T-helper 2 cell (primary cell): Measurements from ENCODE around the gene DRICH1.
"Not testable (repeated sequence)": the region's sequence is repeated elsewhere in the genome, so short reads cannot be mapped to it uniquely, and the experiment has no call there.

Experiments used
- DNase-seq, 5 experiments: peaks; one replicate each; pipeline versions ENCODE4 v3.0.0 to v3.0.0-alpha.2; 2012 to 2022
- total RNA-seq, 2 donors: gene quantifications; one replicate each; lab custom pipeline; 2026; lab: John Stamatoyannopoulos, UW

DRICH1 gene, protein sequence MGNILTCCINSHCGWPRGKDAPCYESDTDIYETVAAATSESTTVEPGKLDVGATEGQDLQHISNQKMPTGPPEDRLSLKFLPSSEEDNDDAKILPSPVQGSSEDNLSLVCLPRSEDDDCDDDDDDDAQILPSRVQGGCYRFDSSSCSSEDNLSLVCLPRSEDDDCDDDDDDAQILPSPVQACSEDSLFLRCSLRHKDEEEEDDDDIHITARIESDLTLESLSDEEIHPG
- 0.88 to 0.94 reads per million in 2 donors for total RNA-seq

- DNase-seq: no peak
These were observed at the start of gene DRICH1 for GRCh38 chr22:23632178-23632577. TSS of gene DRICH1 (minus strand) at chr22:23632321. CDS start at chr22:23632023, 298 bp downstream.

GRCh38 chr22:23681026-23681809 lies 49.1 kb upstream of the DRICH1 start:
- DNase-seq: no peak

- no peak for DNase-seq
These were observed 46.0 kb upstream of the DRICH1 start for GRCh38 chr22:23678133-23678532.

DNA sequence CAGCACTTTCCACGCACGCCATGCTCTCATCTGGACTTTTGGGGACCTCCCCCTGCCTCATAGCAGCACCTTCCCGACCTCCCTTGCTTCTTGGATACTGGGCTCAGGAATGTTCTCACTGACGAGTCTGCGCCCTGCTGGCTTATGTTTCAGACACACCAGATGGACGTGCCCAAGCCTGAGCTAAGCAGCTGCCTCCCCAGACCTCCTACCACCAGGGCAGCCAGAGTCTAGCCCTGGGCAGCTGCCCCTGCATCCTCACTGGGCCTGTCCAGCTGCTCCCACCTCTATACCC lies 45.5 kb upstream of the DRICH1 start:
- no peak for DNase-seq

- not testable (repeated sequence) for DNase-seq
These were observed 45.0 kb upstream of the DRICH1 start for GRCh38 chr22:23676841-23677700.

DNA sequence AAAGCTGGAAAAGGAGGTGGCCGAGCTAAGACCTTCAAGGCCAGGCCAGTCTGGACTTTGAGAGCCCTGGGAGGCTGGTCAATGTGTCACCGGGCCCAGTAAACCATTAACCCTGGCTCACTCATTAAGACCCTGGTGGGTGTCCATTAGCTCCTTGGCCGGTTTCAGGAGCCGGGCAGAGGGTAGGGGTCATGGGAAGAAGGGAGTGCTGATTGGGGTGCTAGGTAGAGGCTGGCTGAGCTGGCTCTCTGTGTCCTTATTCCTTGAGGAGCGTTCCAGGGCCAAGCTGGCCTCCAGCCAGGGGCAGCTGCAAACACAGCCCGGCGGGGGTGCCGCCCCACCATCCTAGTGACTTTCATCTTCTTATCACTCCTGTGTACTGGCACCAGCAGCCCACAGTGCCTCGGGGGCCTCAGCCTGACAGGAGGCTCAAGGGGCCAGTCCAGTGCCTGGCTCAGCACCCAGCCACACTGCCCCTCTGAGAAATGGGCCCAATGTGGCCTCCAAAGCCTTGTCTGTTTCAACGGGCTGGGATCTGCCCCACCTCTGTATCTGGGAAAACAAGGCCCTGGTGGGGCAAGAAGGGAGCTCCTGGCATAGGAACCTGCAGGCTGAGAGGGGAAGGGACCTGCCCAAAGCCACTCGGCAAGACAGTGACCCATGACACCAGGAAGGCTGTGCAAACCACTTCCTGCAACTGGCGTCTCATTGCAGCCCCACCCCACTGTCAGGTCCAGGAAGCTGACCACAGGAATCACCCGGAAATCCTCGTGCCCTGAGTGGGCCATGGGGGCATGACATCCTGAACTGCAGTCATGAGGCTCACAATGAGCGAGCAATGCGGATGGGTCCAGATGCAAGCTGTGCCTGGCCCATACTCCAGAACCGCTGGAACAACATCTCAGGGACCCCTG lies 43.6 kb upstream of the DRICH1 start:
- peak in 1 of 5 experiments; percentile 33 for DNase-seq

DNA sequence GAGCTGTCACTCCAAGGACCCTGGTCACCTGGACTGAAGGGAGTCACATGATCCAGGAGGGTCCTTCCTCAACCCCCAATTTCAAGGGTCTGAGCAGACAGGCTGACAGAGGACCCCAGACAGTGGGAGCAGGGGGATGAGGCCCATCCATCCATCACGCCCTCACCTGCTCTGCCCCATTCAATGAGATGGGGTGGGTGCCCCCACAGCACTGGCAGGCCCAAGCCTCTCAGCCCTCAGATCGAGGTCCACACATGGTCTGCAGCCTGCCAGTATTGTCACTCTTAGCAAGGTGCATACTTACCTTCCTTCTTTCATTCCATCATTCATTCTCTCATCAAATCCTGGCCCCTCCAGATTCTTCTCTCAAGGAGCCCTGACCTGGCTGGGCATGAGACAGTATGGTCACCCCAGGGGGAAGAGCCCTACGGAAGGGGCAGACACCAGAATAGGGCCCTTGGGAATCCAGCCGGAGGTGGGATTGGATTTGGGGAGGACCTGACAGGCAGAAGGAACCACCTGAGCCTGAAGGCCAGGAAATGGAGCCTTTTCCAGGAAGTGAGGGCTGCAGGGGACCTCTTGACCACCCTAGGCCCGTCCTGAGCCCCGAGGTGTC lies 42.9 kb upstream of the DRICH1 start:
- not testable (repeated sequence) for DNase-seq

GRCh38 chr22:23673826-23674690 lies 41.9 kb upstream of the DRICH1 start:
- DNase-seq: no peak

DNA sequence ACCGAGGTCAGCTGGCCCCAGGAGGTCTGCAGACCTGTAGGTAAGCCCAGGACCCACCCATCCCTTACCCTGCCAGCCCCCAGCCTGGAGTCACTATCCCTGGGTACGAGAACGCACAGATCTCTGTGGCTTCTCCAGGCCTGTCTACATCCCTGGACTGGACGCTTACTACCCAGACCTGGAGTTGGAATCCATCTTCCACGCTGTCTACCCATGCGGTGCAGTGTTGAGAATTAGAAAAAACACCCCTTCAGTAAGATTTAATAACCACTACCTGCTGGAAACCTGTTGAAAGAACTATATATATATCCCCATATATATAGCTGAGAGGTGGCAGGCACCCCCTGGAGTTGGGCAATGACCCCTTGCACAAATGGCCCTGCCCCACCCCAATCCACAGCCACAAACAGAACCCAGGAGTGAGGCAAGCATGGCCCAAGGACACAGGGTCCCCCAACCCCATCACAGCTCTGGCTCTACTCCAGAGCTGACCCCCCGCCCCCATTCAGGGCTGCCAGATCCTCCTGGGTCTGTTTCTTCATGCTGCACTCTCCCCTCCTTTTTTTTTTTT lies 41.0 kb upstream of the DRICH1 start:
- DNase-seq: no peak

DNA sequence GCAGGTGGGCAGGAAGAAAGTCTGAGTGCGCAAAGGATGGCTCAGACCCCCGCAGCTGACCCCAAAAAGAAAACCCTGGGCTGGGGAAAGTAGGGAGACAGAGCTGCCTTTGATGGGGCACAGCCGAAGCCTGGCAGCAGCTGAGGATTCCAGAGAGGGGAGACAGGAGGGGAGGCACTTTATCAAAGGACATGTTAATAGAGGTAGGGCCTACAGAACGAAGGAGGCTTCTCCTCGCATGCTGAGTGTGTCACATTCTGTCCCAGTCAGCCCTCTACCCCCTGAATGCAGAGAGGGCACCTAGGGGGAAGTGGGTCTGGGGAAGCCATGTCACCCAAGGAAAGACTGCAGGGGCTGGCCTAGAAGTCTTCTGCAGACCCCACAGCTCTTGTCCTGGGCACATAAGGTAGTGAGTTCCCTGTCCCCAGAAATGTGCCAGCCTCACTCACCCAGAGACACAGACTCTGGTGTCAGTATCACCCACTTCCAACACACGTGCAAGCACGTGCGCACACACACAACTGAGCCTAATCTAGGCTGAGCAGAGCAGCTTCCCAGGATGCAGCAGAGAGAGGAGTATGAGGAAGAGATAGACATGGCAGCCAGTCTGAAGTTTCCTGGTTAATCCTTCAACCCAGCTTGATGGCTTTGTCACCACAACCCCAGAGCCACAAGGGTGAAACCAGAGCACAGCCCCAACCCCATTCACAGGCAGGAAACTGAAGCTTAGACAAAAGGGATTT lies 40.4 kb upstream of the DRICH1 start:
- not testable (repeated sequence) for DNase-seq

DNA sequence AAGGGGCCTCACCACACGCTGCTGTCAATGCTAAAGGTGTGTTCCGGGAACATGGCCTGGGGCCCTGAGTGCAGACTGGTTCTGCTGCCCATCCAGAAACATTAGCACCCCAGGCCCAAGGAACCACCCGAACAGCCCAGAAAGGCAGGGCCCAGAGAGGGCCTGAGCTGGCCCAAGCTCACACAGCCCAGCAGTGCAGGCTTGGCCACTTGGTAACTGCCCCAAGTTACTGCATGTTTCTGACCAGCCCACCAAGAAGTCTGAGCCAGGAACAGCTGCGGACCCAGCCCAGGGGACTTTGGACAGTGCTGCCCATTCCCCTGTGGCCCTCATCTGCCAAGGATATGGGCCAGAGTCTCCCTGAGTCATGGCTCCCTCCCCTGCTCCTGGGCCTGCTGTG lies 39.3 kb upstream of the DRICH1 start:
- DNase-seq: not testable (repeated sequence)

- DNase-seq: no peak
These were observed 38.5 kb upstream of the DRICH1 start for GRCh38 chr22:23670378-23671295.

DNA sequence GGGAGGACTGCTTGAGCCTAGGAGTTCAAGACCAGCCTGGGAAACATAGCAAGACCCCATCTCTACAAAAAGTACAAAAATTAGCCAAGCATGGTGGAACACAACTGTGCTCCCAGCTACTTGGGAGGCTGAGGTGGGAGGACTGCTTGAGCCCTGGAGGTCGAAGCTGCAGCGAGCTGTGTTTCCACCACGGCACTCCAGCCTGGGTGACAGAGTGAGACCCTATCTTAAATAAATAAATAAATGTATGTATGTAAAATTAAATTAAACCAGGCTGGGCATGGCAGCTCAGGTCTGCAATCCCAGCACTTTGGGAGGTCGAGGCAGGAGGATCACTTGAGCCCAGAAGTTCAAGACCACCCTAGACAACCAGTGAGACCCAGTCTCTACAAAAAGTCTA lies 28.3 kb upstream of the DRICH1 start:
- not testable (repeated sequence) for DNase-seq

DNA sequence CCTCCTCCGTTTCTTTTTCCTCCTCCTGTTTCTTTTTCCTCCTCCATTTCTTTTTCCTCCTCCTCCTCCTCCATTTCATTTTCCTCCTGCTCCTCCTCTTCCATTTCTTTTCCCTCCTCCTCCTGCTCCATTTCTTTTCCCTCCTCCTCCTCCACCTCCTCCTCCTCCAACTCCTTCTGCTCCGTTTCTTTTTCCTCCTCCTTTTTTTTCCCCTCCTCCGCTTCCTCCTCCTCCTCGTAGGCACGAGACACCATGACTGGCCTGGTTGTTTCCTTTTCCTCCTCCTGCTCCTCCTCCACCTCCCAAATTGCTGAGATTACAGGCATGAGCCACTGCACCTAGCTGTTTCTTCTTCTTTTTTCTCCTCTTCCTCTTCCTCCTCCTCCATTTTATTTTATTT lies 25.6 kb upstream of the DRICH1 start:
- no peak for DNase-seq

- no peak for DNase-seq
These were observed 23.9 kb upstream of the DRICH1 start for GRCh38 chr22:23655891-23656475.

- DNase-seq: no peak
These were observed 20.6 kb upstream of the DRICH1 start for GRCh38 chr22:23652711-23653110.

DNA sequence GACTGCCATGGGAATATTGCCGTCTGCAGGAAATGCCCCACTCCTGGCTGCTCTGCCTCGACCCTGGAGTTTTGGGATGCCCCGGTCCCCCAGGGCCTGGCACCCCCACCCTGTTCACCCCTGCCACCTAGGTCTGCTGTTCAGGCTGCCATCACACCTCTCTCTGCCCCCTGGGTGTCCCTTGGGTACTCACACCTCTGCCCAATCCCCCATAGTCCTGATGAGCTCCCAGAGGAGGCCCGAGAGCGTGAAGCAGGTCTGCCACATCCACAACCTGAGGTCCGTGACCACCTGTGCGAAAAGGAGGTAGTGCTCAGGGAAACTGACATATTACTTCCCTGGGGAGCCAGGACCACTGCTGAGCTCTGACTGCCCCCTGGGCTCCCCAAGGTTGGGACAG lies 20.2 kb upstream of the DRICH1 start:
- DNase-seq: no peak

GRCh38 chr22:23651676-23652075 lies 19.6 kb upstream of the DRICH1 start:
- no peak for DNase-seq
